ENCODE data around the gene RPL35. TPM values are rescaled to one million over a fixed set of nuclear protein-coding genes. Genes with fewer than 3 reads are reported as not detected.

Gene RPL35
- total and polyA plus RNA-seq, 2 of the 8 experiments (the other 6 are each of a cell fraction or from before 2014, with no cell fraction given): 1,831 to 2,448 TPM

DNA sequence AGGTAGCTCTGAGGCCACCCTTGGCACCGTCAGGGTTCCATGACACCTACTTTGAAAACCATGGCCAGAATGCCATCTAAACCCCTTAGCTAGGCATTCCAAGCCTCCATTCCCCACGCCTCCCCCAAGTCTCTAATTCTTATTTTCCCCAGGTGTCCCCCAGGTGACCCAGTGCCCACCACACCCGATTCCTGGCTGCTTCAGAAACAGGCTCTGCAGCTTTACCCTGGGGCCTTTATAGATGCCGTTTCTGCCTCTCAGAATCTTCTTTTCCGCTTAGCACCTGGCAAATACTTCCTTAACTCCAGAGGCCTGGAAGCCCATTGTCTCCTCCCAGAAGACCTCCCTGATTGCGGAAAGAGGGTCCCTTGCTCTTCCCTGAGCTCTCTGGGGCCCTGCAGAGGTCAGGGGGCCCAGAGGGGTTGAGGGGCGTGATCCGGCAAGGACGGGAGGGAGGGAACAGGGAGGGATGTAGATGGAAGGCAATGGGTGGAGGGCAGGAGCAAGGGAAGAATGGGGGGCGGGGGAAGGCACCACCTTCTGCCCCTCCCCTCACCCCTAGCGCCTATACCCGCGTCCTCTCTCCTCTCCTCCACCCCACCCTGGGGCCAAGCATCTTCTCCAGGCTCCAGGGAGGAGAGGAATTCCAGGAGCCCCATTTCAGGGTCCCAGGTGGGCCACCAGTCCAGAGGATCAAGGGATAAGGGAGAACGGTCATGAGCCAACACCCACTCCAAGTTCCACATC, 20.5 kb downstream of the RPL35 start:
- Histone ChIP-seq H4K20me1 (replicated peaks in 1 of 2; ENCODE audit: control insufficient read depth in 1 of 2, insufficient read depth in 2 of 2, low read length in 2 of 2) (no peaks in the 10 kb centered on the region), H3K4ac (replicated peaks; ENCODE audit: insufficient read length, low read depth, low read length) (no peak overlapping the region), H2BK120ac (replicated peaks; ENCODE audit: low read depth, low read length) (no peak overlapping the region), H3K27me3 (replicated peaks in 1 of 4; ENCODE audit: control insufficient read depth in 3 of 4, extremely low read depth in 1 of 4, insufficient read depth in 3 of 4, low read length in 3 of 4) (no peaks in the 10 kb centered on the region), H3K9me3 (ENCODE audit: insufficient read depth in 2 of 2, low read depth in 1 of 2, low read length in 1 of 2) (no peaks in the 10 kb centered on the region), H3K14ac (ENCODE audit: insufficient read length) (no peak overlapping the region), H3K79me2 (ENCODE audit: control insufficient read depth in 1 of 2, insufficient read depth in 2 of 2, low read length in 2 of 2) (no peaks in the 10 kb centered on the region), H2BK20ac (ENCODE audit: low read length) (no peak overlapping the region), H4K8ac (ENCODE audit: extremely low read depth, insufficient read depth, low read length) (no peak overlapping the region), H3K79me1 (ENCODE audit: low read depth, low read length) (no peaks in the 10 kb centered on the region), H2BK12ac (ENCODE audit: low read depth, low read length) (no peak overlapping the region), H2AK5ac (ENCODE audit: low read depth, low read length) (no peak overlapping the region), H4K91ac (replicated peaks; ENCODE audit: insufficient read length, low read length) (peak overlapping the region; percentile 25), H3K4me3 (ENCODE audit: extremely low read depth in 1 of 4, insufficient read depth in 2 of 4, low read depth in 3 of 4, low read length in 4 of 4) (no peak overlapping the region), H4K5ac (ENCODE audit: insufficient read length, low read depth, low read length) (no peak overlapping the region), H2AFZ (ENCODE audit: low read length) (0 out of 2 replicates have a peak overlapping the region, but pooled peaks have one; percentile 12), H3K27ac (ENCODE audit: low read depth, low read length) (no peak overlapping the region), H3K4me1 (replicated peaks in 1 of 4; ENCODE audit: control insufficient read depth in 3 of 4, insufficient read depth in 4 of 4, low read length in 3 of 4) (peaks cover 0 to 14% (median 3%) of the 10 kb centered on the region in 4 experiments; a peak in 4 of 7 replicates), H3K18ac (ENCODE audit: extremely low read depth, low read length) (no peak overlapping the region; the same call in 1 of the 2 replicates), H3K4me2 (ENCODE audit: insufficient read depth in 1 of 2, low read depth in 2 of 2, low read length in 2 of 2) (no peak overlapping the region), H2BK15ac (ENCODE audit: low read length) (peak overlapping the region; percentile 16; the same call in 1 of the 2 replicates), H3K9ac (replicated peaks in 1 of 4; ENCODE audit: extremely low read depth in 1 of 4, low read depth in 3 of 4, low read length in 3 of 4) (no peak overlapping the region), H3K36me3 (ENCODE audit: control insufficient read depth in 2 of 4, insufficient read depth in 4 of 4, low read length in 3 of 4) (no peaks in the 10 kb centered on the region), H2BK5ac (ENCODE audit: low read depth, low read length) (no peak overlapping the region), H3K23ac (ENCODE audit: insufficient read length) (no peak overlapping the region), H3K56ac (replicated peaks; ENCODE audit: insufficient read length, low read depth, low read length) (no peak overlapping the region), H3K23me2 (ENCODE audit: low read depth, low read length) (no peaks in the 10 kb centered on the region)
- FAIRE-seq (no peak), DNase-seq (ENCODE audit: low read depth in 1 of 2, low spot score in 2 of 2) (no peak)
- 83% methylated on average over 12 of the region's 14 CpGs; no CpG with 5 or more reads in 1 of the 2 experiments for WGBS, 2 experiments (ENCODE audit: extremely low coverage in 1 of 2, insufficient coverage in 1 of 2, insufficient read length in 1 of 2, insufficient replicate concordance in 2 of 2, low coverage in 1 of 2, low lambda C conversion rate in 2 of 2, missing lambda C conversion rate in 1 of 2)
- POLR2A ChIA-PET (ENCODE audit: partially characterized antibody): interaction anchor here (0.8 to 6.4 kb wide), 9 partner anchors 12 to 67 kb away, joined by 3 to 29 read pairs (median 4); partner anchors contain the start of genes ARPC5L, OLFML2A and RPL35
- CTCF ChIA-PET (ENCODE audit: partially characterized antibody): interaction anchor here (0.6 to 65.2 kb wide), 20 partner anchors 9 to 689 kb away, joined by 3 to 1529 read pairs (median 4); partner anchors contain the start of genes ARPC5L, NR6A1, OLFML2A and RPL35
- TF ChIP-seq CBX8 (IDR thresholded peaks at IDR 0.05; ENCODE audit: borderline replicate concordance, low read depth, low read length) (no peak), RBBP5 (IDR thresholded peaks at IDR 0.05; ENCODE audit: borderline replicate concordance, low read depth, low read length) (no peak), ATF2 (IDR thresholded peaks at IDR 0.05; ENCODE audit: low read length) (no peak), GTF2F1 (IDR thresholded peaks at IDR 0.05; ENCODE audit: borderline replicate concordance, low read depth, low read length) (no peak), POU5F1 (IDR thresholded peaks at IDR 0.05; ENCODE audit: low read depth, low read length) (no peak), KDM5A (IDR thresholded peaks at IDR 0.05; ENCODE audit: low read length) (no peak)
- TF ChIP-seq, protein P1, sequence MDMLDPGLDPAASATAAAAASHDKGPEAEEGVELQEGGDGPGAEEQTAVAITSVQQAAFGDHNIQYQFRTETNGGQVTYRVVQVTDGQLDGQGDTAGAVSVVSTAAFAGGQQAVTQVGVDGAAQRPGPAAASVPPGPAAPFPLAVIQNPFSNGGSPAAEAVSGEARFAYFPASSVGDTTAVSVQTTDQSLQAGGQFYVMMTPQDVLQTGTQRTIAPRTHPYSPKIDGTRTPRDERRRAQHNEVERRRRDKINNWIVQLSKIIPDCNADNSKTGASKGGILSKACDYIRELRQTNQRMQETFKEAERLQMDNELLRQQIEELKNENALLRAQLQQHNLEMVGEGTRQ (IDR thresholded peaks at IDR 0.05; ENCODE audit: low read length): no peak
